ENCODE results near the gene MBIP.

Gene MBIP

DNA sequence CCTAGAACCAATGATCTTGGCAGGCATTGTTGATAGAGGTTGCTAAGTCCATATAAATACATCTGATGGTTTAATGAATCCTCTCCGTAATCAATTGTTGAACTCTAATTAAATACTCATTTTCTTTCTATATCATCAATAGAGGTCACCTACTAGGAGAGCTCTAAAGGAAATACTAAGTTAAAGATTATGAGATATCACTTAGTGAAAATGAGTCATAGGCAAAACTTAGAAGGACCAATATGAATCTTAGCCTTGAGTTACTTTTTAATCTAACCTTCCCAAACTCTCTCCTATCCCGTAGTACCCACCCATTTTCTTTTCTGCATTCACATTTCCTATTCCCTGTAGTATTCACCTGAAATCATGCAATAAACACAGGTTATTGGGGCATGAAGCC is 50.2 kb downstream of the MBIP start:
- TF ChIP-seq CTCF (conservative IDR thresholded peaks at IDR 0.05; ENCODE audit: control insufficient read depth, insufficient read depth, low read depth, low read length) = no peak
- no peak overlapping the region for H3K4me3 ChIP-seq (ENCODE audit: control insufficient read depth, low read depth, low read length)
- no peak for DNase-seq (ENCODE audit: low read depth)

- TF ChIP-seq CTCF (conservative IDR thresholded peaks at IDR 0.05; ENCODE audit: control insufficient read depth, insufficient read depth, low read depth, low read length) = no peak
- no peak overlapping the region for H3K4me3 ChIP-seq (ENCODE audit: control insufficient read depth, low read depth, low read length)
- DNase-seq (ENCODE audit: low read depth) = no peak
Observed at GRCh38 chr14:36268121-36268520, 52.3 kb downstream of the MBIP start.

GRCh38 chr14:36264595-36264994 is 55.8 kb downstream of the MBIP start:
- no peak for DNase-seq (ENCODE audit: low read depth)
- no peak for TF ChIP-seq CTCF (conservative IDR thresholded peaks at IDR 0.05; ENCODE audit: control insufficient read depth, insufficient read depth, low read depth, low read length)
- no peak overlapping the region for H3K4me3 ChIP-seq (ENCODE audit: control insufficient read depth, low read depth, low read length)

DNA sequence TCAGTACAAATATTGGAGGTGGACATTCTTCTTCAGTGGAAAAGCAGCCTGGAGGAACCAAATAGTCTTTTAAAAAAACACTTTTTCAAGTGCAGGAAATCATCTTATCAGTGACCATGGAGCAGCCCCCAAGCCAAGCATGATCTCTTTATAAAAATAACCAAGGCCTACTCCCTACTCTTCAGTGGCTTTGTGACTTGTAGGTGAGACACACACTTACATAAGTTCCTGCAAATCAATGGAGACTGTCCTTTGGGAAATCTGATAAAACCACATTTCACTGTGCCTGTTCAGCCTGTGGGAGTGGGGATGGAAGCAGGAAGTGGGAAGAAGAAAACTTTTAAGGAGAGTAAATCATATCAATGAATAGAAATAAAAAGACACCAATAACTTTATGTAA is 56.3 kb downstream of the MBIP start:
- no peak for TF ChIP-seq CTCF (conservative IDR thresholded peaks at IDR 0.05; ENCODE audit: control insufficient read depth, insufficient read depth, low read depth, low read length)

GRCh38 chr14:36260970-36261640 is 59.3 kb downstream of the MBIP start:
- no peak for TF ChIP-seq CTCF (conservative IDR thresholded peaks at IDR 0.05; ENCODE audit: control insufficient read depth, insufficient read depth, low read depth, low read length)
- H3K4me3 ChIP-seq (ENCODE audit: control insufficient read depth, low read depth, low read length) = no peak overlapping the region
- DNase-seq (ENCODE audit: low read depth) = no peak

More for the DNA sequence above, 56.3 kb downstream of the MBIP start:
- no peak for DNase-seq (ENCODE audit: low read depth)
- H3K4me3 ChIP-seq (ENCODE audit: control insufficient read depth, low read depth, low read length) = no peak overlapping the region

GRCh38 chr14:36258241-36258640 is 62.2 kb downstream of the MBIP start:
- no peak overlapping the region for H3K4me3 ChIP-seq (ENCODE audit: control insufficient read depth, low read depth, low read length)
- no peak for TF ChIP-seq CTCF (conservative IDR thresholded peaks at IDR 0.05; ENCODE audit: control insufficient read depth, insufficient read depth, low read depth, low read length)
- no peak for DNase-seq (ENCODE audit: low read depth)

Data from fibroblast of mammary gland (primary cell).